Muscle of arm (tissue), 12 donors: Measurements from ENCODE around the gene APRT. TPM values are rescaled to one million over a fixed set of nuclear protein-coding genes. Genes with fewer than 3 reads are reported as not detected.

ENCODE experiments used
- DNase-seq: peaks from one replicate; pipeline ENCODE4 v3.0.0-alpha.2; 2013
- polyA plus RNA-seq, 12 donors: library from polyadenylated mRNA; unstranded; fragments of 120-200 nt; gene quantifications; one replicate each; pipeline ENCODE4 v1.2.1, GENCODE V29; 2013; ENCODE audit not compliant: insufficient read length in 12 of 12

Gene APRT
- polyA plus RNA-seq, 12 donors, result 45.8 to 73.6 (median 56.0) TPM; not detected in 1

- no peak for DNase-seq
Measured at GRCh38 chr16:88810166-88810911, 1.4 kb downstream of the APRT start.

- no peak for DNase-seq
Measured at GRCh38 chr16:88809676-88810165, 2.0 kb downstream of the APRT start.

GRCh38 chr16:88809068-88809675, 2.6 kb downstream of the APRT start:
- DNase-seq, result no peak

- no peak for DNase-seq
Measured at GRCh38 chr16:88807626-88808453, 3.9 kb downstream of the APRT start.

- DNase-seq, result no peak
Measured at GRCh38 chr16:88807142-88807625, 4.5 kb downstream of the APRT start.

GRCh38 chr16:88806491-88807111, 5.1 kb downstream of the APRT start:
- DNase-seq, result no peak

GRCh38 chr16:88805887-88806393, 5.8 kb downstream of the APRT start:
- no peak for DNase-seq

GRCh38 chr16:88805340-88805715, 6.4 kb downstream of the APRT start:
- no peak for DNase-seq

GRCh38 chr16:88804552-88805339, 7.0 kb downstream of the APRT start:
- DNase-seq, result no peak

GRCh38 chr16:88804173-88804551, 7.6 kb downstream of the APRT start:
- no peak for DNase-seq

GRCh38 chr16:88803264-88803987, 8.3 kb downstream of the APRT start, which contains the start of gene CDT1:
TSS of gene CDT1 (plus strand) at chr16:88803789. CDS start at chr16:88803832, 43 bp downstream.
- DNase-seq, result peak; percentile 89

GRCh38 chr16:88800277-88800592, 11.5 kb downstream of the APRT start:
- DNase-seq, result no peak

- no peak for DNase-seq
Measured at GRCh38 chr16:88799569-88800276, 12.0 kb downstream of the APRT start.

- no peak for DNase-seq
Measured at GRCh38 chr16:88798772-88799455, 12.8 kb downstream of the APRT start.

- no peak for DNase-seq
Measured at GRCh38 chr16:88798073-88798472, 13.7 kb downstream of the APRT start.

GRCh38 chr16:88796278-88796677, 15.4 kb downstream of the APRT start:
- no peak for DNase-seq

- no peak for DNase-seq
Measured at GRCh38 chr16:88793251-88793954, 18.3 kb downstream of the APRT start.

- no peak for DNase-seq
Measured at GRCh38 chr16:88792668-88793250, 19.0 kb downstream of the APRT start.
